Stimulated activated CD4-positive, alpha-beta T cell treated with anti-CD3 and anti-CD28 coated beads, Interleukin-15, amount 100 ng/mL, for 1 hour (primary cell): ENCODE data around the gene COPB1.

ENCODE experiments used
- DNase-seq, 2 donors: peaks; one replicate each; pipeline ENCODE4 v3.0.0-alpha.2; 2020; ENCODE audit warnings: low read depth in 1 of 2, low spot score in 1 of 2

COPB1 gene

DNA sequence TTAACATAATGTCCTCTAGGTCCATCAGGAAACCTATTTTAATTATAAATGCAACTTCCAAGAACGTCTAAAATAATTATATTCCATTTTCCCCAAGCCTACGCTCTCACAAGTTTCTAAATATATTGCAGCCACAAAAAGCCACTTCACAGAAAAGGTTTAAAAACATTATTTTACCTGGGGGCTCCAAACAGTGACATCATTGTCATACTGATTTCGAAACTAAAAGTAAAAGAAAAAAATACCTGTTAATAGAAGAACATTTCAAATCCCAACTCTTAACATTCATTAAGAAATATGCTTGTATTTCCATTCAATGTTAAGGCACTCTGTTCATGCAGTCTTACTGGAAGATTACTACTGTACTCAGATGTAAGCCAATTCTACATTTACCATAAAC is 19.2 kb upstream of the COPB1 start:
- no peak for DNase-seq

DNA sequence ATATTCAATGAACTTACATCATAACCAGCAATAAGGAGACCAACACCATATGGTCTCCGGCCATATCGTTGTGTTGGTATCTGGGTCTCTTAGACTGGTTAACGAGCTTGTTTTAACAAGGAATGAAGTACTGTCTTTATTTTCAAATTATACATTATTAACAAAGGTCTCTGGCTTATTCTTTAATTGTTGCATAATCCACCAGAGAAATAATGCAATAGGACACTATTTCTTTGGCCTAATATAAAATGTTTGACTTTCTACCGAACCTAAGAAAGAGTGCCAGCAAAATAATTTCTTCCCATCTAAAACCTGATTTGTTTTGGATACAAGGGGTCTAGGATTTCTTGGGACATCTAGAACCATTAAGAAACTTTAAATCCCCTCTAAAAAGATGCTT is 14.2 kb upstream of the COPB1 start:
- no peak for DNase-seq

DNA sequence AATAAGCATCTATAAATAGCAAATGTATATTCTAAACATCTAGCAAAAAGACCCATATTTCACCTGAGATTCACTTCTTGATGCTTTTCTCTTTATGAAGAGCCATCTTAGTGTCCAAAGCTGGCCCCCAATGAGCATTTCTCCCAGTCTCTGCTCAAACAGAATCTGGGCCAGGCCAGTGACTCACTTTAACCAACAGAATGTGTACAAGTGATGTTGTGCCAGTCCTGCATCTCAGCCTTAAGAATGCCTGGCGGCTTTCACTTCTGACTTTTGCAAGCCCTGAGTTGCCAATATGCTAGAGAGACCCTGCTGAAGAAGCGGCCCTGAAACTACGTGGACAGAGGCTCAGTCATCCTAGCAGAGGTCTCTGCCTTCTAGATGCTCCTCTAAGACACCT is 6.9 kb upstream of the COPB1 start:
- DNase-seq, result no peak

DNA sequence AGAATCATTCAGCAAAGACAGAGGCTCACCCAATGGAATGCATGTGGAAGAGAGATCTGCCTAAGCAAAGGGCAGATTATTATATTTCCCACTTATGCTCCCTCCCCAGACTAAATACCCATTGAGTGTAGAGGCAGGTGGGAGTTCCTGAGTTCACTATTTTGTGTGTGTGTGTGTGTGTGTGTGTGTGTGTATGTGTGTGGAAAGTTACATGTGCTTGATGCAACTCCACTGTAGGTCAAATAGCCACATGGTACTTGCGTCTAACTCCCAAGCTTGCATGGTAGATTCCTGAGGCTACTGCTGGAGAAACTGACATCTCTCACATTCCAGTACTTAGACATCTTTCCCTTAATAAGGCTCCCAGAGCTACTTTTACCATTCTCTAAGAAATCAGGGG is 3.4 kb upstream of the COPB1 start:
- DNase-seq, result no peak

DNA sequence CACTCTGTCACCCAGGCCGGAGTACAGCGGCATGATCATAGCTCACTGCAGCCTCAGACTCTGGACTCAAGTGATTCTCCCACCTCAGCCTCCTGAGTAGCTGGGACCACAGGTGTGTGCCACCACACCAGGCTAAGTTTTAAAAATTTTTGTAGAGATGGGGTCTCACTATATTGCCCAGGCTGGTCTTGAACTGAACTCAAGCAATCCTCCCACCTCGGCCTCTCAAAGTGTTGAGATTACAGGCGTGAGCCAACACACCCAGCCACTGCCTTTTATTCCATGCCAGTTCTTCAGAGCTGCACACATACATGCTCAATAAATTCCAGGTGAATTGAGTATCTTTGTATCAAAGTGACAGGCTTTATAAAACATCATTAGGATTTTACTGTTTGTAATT is 2.4 kb upstream of the COPB1 start:
- no peak for DNase-seq

DNA sequence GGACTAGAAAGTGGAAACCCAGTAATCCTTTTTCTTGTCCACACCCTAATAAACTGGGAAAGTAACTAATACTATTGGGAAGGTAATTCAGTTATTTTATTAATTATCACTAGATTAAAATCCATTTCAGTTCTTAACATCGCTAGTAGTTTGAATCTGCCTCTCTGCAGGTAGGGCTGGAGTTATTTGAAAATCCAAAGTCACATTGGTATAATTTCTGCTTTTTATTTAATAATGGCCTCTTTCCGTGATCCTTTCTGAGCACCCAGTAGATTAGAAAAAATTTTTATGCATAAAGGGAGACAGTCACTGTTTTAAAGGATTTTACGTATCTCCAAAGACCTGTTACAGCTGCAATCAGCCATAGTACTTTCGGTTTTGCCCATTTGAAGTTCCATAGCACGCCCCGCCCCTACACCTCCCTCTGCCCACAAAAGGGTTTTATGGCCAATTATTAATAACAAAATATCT is 605 bp upstream of the COPB1 start:
- DNase-seq, result peak in 1 of 2 donors; percentile 10

DNA sequence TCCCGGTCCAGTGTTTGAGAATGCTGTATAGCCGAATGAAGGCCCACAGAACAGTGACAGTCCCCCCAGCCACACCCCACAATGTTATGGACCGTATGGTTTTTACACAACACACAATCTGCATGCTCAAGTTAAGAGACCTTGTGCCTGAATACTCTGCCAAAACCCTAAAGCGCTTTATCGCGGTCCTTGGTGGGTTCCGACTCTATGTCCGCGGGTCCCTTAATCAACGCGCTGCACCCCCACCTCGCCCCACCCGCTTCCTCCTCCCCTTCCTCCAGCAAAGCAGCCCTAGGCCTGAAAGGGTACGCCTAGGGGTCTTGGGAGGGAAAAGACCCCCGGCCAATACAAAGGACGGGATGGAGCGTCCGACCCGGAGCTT is 442 bp downstream of the COPB1 start:
- DNase-seq, result peak in 1 of 2 donors; percentile 14

DNA sequence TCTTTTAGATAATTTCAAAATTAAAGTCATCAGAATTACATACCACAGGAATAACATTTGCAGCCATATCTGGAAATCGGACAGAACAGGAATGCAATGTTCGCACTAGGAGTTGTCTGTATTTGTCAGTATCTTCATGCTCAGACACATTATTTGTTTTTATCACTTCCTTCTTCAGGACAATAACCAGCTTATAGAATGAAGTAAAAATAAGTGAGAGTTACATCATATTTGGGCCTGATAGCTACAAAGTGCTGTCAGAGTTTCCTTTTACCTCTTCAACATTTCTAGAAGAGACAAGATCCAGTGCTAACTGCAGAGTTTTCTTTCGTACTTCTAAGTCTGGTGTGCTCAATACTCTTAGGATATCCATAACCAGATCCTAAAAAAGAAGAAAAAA is 18.9 kb downstream of the COPB1 start:
- no peak for DNase-seq

DNA sequence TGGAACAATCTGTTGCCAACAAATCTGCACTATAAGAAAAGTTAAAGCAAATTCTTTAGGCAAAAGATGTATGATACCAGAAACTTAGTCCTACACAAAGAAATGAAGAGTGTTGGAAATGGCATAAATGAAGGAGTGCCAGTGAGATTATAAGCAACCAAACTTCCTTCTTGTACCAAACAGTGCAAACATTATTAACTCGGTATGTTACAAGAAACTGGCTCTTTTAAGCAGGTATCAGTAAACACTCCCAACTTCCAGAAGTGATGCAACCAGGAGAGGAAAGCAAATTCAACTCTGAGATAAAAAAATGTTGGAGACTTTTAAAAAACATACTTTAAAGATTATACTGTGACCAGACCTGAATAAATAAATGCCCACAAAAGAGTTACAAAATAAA is 28.5 kb downstream of the COPB1 start:
- no peak for DNase-seq

DNA sequence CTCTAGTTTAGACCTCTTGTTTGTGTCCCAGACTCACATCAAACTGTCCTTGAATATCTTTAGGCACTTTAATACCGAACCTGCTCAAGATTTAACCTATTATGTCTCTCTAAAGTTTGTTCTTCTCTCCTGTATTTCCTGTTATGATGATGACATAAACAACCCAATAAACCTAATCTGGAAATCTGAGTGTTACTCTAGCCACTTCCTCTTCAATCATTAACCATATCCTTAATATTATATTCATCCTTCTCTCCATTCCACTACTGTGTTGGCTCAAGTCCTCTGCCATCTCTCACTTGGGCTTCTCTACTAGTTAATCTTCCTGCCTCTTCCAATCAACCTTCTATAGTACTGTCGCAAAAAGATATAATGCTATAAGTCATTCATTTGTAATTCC is 36.0 kb downstream of the COPB1 start:
- DNase-seq, result no peak

DNA sequence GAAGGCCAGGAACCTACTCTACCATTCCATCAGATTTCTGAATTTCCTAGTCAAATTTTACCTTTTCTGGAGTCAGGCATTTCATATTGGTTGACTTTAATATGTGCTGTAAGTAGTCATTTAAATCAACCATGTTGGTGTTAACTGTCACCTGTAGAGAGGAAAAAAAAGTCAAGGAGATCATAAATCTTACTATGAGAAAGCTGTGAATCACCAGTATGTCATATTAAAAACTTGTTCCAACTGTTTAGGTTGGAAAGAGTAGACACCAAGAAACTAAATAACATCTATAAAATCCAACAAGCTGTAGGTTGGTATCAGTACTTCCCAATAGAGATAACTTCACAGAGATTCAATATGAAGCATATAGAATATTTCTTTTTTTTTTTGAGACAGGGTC is 39.5 kb downstream of the COPB1 start:
- DNase-seq, result no peak

DNA sequence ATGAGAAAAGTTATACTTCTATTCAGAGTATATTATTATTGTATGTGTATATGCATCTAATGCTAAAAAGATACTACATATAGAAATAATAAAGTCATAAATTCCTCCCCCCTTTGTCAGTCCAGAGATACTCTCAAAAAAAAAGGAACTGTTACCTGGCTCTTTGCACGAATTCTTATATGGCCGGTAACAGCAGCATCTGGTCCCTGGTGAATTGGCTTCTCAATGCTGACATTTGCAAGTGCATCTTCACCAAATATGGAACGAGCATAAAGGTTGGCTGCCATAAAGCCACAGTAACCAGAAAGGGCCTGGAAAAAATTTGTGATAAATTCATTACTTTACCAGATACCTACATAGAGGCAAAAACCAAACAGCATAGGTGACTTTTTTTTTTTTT is 41.2 kb downstream of the COPB1 start:
- DNase-seq, result no peak

DNA sequence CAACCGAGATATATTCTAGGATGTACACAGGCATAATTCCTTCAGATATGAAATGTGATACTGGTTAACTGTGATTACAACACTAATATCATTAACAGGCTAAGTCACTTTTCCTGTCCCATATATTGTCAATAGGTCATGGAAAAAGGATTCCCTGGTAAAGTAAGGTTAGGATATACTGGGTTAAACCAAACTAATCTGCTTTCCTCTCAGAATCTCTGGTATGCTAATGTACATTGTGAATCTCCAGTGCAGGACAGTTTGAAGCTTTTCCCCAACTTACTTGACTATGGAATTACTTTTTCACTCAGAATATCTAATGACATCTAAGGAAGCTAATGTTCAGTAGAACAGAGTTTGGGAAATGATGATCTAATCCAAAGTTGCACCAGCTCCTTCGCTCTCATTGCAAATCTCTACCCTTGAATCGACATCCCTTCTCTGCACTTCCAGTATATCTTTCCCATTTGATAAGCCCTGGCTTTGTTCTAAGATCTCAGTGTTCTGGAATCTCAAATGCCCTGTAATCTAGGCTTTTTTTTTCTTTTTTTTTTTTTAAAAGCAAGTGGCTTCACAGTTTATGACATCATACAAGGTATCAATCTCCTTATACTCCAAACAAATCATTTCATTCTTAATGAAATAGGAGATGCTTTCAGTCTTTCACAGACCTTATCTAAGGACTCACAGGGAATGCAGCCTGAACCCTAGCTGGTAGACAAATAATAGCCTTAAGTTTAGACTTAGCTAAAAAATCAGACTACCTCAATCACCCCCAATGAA is 43.8 kb downstream of the COPB1 start:
- no peak for DNase-seq

DNA sequence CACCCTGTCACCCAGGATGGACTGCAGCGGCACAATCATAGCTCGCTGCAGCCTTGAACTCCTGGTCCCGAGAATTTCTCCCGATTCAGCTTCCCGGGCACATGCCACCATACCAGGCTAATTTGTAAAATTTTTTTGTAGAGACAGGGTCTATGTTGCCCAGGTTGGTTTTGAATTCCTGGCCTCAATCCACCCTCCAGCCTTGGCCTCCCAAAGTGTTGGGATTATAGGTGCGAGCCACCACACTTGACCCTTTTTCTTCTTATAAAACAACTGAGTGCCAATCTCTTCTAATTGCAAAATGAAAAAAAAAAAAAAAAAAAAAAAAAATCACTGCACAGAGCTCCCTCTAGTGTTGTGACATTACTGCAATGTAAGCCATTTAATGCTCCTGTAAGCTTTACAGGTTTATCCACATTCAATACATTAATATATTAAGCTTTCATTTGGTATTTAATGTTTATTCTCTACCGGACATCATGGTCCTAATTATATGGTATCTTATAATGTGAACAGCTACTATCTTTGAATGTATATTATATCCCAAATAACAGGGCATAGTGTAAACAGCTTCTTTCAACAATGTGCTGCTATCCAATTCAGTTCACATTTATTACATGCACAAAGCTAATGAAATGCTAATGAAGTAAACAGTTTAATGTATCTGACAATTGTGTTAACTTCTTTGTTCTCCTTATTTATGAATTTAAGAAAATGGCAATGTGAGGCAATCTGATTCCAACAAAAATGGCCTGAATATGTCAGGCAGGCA is 44.6 kb downstream of the COPB1 start:
- DNase-seq, result no peak

DNA sequence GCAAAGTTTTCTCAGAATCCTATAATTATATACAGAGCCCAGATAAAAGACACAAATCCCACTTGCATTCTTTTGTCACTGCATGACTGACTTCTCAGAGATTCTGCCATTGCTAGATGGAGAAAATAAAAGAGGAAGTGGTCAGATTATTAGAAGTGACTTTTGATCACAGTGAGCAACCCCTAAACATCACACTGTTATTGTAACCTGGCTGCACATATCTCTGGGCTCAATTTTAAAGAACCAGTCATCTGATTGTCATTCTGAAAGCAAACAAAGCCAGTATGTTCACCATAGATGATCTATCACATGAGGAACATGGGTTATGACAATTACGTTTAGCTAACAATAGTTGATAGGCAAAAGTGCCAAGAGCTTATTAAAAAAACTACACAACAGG is 47.8 kb downstream of the COPB1 start:
- no peak for DNase-seq

DNA sequence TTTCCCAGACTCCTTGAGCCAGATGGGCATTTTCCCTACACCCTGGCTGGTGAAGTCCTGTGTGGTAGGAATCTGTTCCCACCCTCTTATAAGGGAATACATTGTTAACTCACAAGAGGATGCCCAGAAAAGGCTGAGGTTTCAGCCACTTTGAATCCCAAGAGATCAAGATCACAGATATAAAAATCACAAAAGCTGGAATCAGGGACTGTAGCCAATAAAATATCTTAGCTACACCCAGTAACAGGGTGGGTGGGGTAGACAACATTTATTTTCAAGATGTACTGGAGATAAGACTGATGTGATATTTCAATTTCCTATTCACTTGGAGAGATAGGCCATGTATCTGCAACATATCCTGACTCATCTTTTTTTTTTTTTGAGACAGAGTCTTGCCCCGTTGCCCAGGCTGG is 50.3 kb downstream of the COPB1 start:
- DNase-seq, result no peak

DNA sequence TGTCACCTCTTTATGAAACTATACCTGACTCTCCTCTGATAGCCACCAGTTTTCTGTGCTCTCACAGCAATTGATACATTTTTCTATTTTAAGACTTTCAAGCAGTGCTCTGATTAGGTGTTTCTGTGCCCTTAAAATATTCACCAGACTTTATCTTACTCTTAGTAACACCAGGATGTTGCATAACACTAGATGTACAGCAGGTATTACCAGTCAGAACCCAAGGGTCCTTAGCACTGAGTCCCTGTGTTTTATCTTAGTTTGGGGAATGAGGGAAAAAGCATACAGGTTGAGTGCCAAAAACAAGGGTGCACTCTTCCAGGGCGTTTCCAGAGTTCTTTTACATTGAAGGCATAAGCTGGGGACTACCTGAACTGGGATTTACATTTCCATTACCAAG is 51.4 kb downstream of the COPB1 start:
- no peak for DNase-seq

DNA sequence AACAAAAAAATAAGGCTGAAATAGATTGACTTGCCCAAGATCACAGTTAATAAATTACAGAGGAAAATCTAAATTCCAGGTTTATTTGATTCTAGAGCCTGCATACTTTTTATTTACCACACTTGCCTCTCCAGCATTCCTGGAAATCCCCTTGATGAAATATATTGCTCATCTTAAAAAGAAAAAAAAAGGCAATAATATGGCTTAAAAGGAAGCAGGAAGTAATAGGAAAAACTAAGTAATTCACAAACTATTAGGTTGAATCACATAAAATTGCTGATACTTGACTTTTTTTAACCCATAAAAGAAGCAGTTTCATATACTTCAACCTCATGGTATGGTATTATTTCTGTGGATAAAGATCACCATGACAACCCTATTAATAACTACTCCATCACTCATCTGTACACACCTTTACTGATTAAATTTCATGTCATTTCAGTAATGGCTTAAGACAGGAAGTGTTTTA is 52.9 kb downstream of the COPB1 start:
- no peak for DNase-seq

DNA sequence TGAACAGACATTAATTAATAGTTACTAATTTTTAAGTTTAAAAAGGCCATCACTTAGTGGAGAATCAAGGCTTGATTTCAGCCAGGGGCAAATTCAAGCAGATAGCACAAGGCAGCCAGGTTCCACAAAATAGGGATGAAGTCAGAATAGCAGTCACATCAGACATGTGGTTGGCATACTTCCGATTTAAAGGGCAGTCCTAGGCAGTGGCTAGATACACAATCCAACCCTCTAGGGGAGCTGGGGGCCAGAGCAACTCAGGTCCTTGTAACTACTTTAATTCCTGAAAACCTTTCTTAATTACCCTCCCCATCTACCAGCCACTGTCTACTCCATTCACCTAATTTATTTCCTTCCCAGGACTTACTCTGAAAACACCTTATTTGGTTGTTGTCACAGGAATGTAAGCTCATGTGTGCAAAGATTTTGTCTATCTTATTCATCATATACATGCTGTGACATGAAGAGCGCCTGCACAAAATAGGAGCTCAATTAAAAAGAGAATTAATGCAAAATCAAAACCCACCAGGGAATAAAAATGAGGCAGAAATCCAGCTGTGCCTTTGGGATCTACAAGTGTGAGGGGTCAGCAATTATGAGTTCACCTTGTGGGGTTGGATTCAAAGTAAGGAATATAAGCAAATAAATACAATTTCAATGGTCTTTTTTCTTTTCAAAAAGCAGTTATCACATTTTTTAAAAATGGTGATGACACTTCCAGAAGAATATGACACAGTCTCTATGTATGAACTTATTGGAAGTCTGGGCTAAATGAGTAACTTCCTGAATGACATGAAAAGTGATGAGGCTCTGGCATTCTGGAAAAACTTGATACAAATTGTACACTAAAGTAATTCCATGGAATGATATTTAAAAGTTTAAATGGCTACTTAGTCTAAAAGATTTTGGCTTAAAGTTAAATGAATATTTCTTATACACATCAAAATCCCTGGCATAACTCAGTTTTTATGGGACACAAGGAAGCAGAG is 53.8 kb downstream of the COPB1 start:
- DNase-seq, result no peak

DNA sequence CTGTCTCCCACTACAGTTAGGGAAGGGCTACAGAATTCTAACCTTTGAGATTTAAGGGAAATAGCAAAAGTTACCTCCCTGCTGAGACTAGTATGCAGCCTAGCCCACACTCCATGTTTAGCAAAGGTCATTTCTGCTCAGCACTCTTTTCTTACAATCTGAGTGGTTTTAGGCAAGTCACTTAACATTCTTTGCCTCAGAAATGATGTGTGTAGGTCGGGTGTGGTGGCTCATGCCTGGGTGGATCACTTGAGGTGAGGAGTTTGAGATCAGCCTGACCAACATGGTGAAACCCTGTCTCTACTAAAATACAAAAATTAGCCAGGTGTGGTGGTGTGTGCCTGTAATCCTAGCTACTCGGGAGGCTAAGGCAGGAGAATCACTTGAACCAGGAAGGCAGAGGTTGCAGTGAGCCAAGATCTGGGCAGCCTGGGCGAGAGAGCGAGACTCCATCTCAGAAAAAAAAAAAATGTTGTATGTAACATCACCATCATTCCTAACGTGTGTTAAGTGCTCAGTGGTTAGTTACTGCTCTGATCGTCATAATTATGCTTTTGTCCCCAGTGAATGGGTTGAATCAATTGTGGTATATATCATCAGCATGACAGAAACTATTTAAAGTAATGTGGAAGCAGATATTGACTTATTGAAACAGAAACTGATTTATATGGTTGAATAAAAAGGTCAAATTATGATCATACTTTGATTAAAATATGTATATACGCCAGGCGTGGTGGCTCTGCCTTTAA is 55.0 kb downstream of the COPB1 start:
- DNase-seq, result no peak

DNA sequence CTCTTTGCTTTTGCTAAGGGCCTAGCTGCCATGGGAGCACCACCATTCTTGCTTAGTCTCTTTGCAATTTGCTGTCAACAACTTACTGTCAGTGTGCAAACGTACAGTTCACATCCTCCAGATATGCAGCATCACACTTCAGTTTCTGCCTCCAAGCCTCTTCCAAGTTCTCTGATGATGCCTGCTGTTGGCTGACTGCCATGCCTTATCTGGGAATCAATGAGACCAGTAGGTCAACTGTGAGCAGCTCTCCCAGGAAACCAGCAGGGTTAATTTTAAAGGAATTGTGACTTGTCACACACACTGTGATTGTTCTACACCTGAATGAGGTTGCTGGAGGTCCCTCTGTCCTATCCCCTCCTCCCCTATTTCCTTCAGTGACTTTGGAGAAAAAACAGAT is 56.0 kb downstream of the COPB1 start:
- DNase-seq, result no peak
